ENCODE measurements around the gene ATP6V1A. TPM values are rescaled to one million over a fixed set of nuclear protein-coding genes. Genes with fewer than 3 reads are reported as not detected.

The ATP6V1A gene
- polyA plus RNA-seq, 1 donor from 2014 or later: 225 TPM

DNA sequence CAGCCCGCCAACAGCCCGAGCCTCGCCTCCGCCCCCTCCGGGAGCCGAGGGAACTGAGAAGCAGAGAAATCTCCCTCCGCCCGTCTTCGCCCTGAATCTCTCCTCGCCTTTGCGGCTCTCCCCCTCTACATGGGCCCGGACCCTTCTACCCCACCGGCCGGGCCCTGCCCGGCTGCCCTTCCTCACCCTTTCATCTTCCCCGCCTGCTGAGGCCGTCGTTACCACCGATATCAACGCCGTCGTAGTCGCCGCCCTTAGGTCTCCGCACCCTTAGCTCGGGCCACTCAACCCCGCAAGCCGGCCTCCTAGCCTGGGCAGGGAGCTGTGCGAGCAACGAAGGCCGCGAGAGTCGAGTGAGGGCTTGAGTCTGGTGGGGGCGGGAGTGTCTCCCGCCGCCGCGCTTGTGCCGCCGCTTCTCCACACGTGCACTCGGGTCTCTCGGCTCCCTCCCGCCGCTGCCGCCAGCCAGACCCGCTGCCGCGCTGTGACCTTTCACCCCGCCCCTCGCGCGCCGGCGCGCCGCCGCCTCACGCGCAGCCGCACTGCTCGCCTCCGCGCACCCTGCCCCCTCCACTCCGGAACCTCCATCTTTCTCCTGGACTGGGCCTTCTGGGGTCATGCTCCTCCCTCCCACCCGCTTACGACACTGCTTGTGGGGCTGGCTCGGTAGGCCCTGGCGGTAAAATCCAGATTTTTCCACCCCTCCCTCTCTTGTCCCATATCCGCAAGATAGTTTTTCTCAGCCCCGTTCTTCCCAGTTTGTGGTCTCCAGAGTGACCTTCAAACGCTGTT, 883 bp upstream of the ATP6V1A start, which contains the start of gene NAA50:
Gene NAA50, minus strand, starts transcription at position 494 of the 792 bp plus-strand sequence. Its CDS starts 300 bp downstream, at position 194.
- Histone ChIP-seq H3K4me3 (ENCODE audit: low read length) (peak within 1 kb of the TSS; percentile 89), H3K9me2 (ENCODE audit: insufficient read depth, low read length) (no peaks in the 10 kb centered on the region), H2AFZ (ENCODE audit: low read depth, low read length) (peak within 1 kb of the TSS; percentile 99), H3K4me2 (ENCODE audit: low read length) (peak within 1 kb of the TSS; percentile 96), H4K20me1 (ENCODE audit: insufficient read depth) (no peaks in the 10 kb centered on the region), H3K27me3 (ENCODE audit: insufficient read depth, low read depth, low read length) (no peaks in the 10 kb centered on the region), H3K9ac (ENCODE audit: low read length) (peak within 1 kb of the TSS; percentile 94), H3K79me2 (replicated peaks; ENCODE audit: insufficient read depth, low read length) (peaks cover 76% of the 10 kb centered on the region), H3F3A (ENCODE audit: insufficient read depth, low read length, poor library complexity, severe bottlenecking) (peaks cover 4% of the 10 kb centered on the region), H3K27ac (ENCODE audit: low read length) (peak within 1 kb of the TSS; percentile 99), H3K9me3 (ENCODE audit: low read length) (no peaks in the 10 kb centered on the region), H3K36me3 (ENCODE audit: insufficient read depth, low read length) (no peaks in the 10 kb centered on the region)
- no peak for TF ChIP-seq TAF1 (IDR thresholded peaks at IDR 0.05; ENCODE audit: low read depth)
- TF ChIP-seq MXI1 (conservative IDR thresholded peaks at IDR 0.05; ENCODE audit: poor library complexity, severe bottlenecking): peak; percentile 96
- TF ChIP-seq RAD21 (conservative IDR thresholded peaks at IDR 0.05): no peak
- peak; percentile 34 for TF ChIP-seq SMC3 (conservative IDR thresholded peaks at IDR 0.05; ENCODE audit: poor library complexity)
- TF ChIP-seq, protein P1, sequence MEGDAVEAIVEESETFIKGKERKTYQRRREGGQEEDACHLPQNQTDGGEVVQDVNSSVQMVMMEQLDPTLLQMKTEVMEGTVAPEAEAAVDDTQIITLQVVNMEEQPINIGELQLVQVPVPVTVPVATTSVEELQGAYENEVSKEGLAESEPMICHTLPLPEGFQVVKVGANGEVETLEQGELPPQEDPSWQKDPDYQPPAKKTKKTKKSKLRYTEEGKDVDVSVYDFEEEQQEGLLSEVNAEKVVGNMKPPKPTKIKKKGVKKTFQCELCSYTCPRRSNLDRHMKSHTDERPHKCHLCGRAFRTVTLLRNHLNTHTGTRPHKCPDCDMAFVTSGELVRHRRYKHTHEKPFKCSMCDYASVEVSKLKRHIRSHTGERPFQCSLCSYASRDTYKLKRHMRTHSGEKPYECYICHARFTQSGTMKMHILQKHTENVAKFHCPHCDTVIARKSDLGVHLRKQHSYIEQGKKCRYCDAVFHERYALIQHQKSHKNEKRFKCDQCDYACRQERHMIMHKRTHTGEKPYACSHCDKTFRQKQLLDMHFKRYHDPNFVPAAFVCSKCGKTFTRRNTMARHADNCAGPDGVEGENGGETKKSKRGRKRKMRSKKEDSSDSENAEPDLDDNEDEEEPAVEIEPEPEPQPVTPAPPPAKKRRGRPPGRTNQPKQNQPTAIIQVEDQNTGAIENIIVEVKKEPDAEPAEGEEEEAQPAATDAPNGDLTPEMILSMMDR (IDR thresholded peaks at IDR 0.05; ENCODE audit: poor library complexity, severe bottlenecking): no peak
- TF ChIP-seq EP300 (conservative IDR thresholded peaks at IDR 0.05; ENCODE audit: poor library complexity, severe bottlenecking): peak; percentile 67
- TF ChIP-seq, protein P2, sequence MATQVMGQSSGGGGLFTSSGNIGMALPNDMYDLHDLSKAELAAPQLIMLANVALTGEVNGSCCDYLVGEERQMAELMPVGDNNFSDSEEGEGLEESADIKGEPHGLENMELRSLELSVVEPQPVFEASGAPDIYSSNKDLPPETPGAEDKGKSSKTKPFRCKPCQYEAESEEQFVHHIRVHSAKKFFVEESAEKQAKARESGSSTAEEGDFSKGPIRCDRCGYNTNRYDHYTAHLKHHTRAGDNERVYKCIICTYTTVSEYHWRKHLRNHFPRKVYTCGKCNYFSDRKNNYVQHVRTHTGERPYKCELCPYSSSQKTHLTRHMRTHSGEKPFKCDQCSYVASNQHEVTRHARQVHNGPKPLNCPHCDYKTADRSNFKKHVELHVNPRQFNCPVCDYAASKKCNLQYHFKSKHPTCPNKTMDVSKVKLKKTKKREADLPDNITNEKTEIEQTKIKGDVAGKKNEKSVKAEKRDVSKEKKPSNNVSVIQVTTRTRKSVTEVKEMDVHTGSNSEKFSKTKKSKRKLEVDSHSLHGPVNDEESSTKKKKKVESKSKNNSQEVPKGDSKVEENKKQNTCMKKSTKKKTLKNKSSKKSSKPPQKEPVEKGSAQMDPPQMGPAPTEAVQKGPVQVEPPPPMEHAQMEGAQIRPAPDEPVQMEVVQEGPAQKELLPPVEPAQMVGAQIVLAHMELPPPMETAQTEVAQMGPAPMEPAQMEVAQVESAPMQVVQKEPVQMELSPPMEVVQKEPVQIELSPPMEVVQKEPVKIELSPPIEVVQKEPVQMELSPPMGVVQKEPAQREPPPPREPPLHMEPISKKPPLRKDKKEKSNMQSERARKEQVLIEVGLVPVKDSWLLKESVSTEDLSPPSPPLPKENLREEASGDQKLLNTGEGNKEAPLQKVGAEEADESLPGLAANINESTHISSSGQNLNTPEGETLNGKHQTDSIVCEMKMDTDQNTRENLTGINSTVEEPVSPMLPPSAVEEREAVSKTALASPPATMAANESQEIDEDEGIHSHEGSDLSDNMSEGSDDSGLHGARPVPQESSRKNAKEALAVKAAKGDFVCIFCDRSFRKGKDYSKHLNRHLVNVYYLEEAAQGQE (IDR thresholded peaks at IDR 0.05; ENCODE audit: borderline replicate concordance): no peak
- TF ChIP-seq POLR2AphosphoS5 (IDR thresholded peaks at IDR 0.05): peak; percentile 81

DNA sequence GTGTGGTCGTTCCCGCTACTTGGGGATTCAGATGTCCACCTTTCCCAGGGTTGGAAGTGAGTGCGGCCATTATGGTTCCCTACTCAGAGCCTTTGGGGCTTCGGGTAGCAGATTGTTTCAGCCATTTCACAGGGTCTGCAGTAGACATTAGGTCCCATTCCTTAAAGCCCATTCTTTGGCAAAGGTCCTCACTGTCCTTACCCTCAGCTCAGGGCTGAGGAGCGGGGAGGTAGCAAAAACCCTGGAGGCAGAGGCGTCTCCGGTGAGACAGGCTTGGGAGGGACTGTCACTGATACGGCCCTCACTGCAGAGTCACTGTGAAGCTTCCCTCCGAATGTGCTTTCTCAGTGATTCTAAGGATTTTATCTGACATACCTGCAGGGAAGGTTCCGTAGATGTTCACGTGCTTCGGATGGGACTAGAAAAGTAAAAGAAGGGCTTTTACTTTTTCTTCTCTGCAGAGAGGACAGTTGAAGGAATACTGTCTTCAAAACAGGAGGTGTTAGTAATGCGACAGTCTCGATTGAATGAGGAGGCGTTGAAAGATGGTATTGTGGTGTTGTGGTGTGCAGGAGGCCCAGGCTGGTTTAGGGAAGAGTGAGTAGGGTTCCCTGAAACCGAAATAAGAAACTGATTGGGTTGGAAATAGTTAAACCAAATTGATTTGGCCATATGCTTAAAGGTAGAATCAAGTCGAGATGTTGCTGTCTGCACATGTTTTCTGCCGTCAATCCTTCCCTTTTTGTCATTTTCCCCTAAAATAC, 630 bp downstream of the ATP6V1A start:
- peak overlapping the region; percentile 96 for H3K4me2 ChIP-seq (ENCODE audit: low read length)
- H3K27ac ChIP-seq (ENCODE audit: low read length): peak overlapping the region; percentile 99
- H3K9ac ChIP-seq (ENCODE audit: low read length): peak overlapping the region; percentile 94
- H4K20me1 ChIP-seq (ENCODE audit: insufficient read depth): no peaks in the 10 kb centered on the region
- no peaks in the 10 kb centered on the region for H3K9me3 ChIP-seq (ENCODE audit: low read length)
- H3K36me3 ChIP-seq (ENCODE audit: insufficient read depth, low read length): no peaks in the 10 kb centered on the region
- no peaks in the 10 kb centered on the region for H3K9me2 ChIP-seq (ENCODE audit: insufficient read depth, low read length)
- peak; percentile 45 for TF ChIP-seq TAF1 (IDR thresholded peaks at IDR 0.05; ENCODE audit: low read depth)
- TF ChIP-seq, protein P2 (IDR thresholded peaks at IDR 0.05; ENCODE audit: borderline replicate concordance): peak; percentile 30
- TF ChIP-seq, protein P1 (IDR thresholded peaks at IDR 0.05; ENCODE audit: poor library complexity, severe bottlenecking): no peak
- no peak for TF ChIP-seq EZH2 (IDR thresholded peaks at IDR 0.05; ENCODE audit: borderline replicate concordance, insufficient read depth, low read length, poor library complexity, severe bottlenecking)
- TF ChIP-seq EP300 (conservative IDR thresholded peaks at IDR 0.05; ENCODE audit: poor library complexity, severe bottlenecking): no peak
- peak; percentile 62 for TF ChIP-seq MXI1 (conservative IDR thresholded peaks at IDR 0.05; ENCODE audit: poor library complexity, severe bottlenecking)
- H3K79me2 ChIP-seq (replicated peaks; ENCODE audit: insufficient read depth, low read length): peaks cover 75% of the 10 kb centered on the region
- H3K4me3 ChIP-seq (ENCODE audit: low read length): peak overlapping the region; percentile 89
- H3F3A ChIP-seq (ENCODE audit: insufficient read depth, low read length, poor library complexity, severe bottlenecking): peaks cover 4% of the 10 kb centered on the region
- peak overlapping the region; percentile 74 for H2AFZ ChIP-seq (ENCODE audit: low read depth, low read length)
- H3K27me3 ChIP-seq (ENCODE audit: insufficient read depth, low read depth, low read length): no peaks in the 10 kb centered on the region

Data from neural cell (in vitro differentiated cells).